ENCODE measurements around the gene PHF21B. TPM values are rescaled to one million over a fixed set of nuclear protein-coding genes. Genes with fewer than 3 reads are reported as not detected.

PHF21B gene
- total and polyA plus RNA-seq, 2 donors: 0.52 to 0.82 TPM

GRCh38 chr22:44847380-44847779 lies 162.4 kb downstream of the PHF21B start:
- Histone ChIP-seq H3K9me3 (ENCODE audit: control insufficient read depth in 2 of 2, insufficient read depth in 1 of 2, low read length in 1 of 2) (no peaks in the 10 kb centered on the region), H3K27me3 (ENCODE audit: control insufficient read depth in 2 of 2, insufficient read depth in 1 of 2, low read length in 1 of 2) (no peaks in the 10 kb centered on the region), H3K36me3 (ENCODE audit: control insufficient read depth in 2 of 2, insufficient read depth in 2 of 2, low read length in 1 of 2) (no peaks in the 10 kb centered on the region), H3K4me3 (ENCODE audit: low read length in 2 of 2) (no peak overlapping the region), H3K27ac (ENCODE audit: low read depth in 1 of 2, low read length in 1 of 2) (no peak overlapping the region), H3K4me1 (ENCODE audit: control insufficient read depth in 2 of 2, insufficient read depth in 2 of 2, low read length in 2 of 2) (no peaks in the 10 kb centered on the region)
- 93% methylated on average over 4 of the region's 4 CpGs for WGBS
- DNase-seq (ENCODE audit: low read depth in 6 of 9, low spot score in 9 of 9): no peak

DNA sequence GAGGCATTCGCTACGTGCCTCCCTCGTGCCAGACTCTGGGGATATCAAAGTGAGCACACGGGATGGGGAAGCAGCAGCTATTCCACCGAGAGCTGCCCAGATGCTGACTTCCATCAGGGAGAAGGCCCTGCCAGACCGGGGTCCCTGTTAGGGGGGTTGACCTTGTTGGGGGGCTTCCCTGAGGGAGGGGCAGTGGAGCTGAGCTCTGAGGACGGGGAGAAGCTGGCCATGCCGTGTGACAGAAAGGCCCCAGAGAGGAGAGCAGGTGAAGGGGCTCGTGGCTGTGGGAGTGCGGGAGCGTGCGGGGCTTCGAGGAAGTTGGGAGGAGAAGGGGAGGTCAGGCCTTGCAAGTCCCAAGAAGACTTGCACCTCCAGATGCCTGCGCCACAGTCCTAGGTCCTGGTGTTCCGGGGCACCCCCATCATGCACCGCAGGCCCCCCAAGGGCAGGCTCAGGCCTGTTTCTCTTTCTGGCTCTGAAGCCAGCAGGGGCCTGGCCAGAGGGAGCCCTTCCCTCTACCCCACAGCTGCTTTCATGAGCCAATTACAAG lies 163.0 kb downstream of the PHF21B start:
- DNase-seq (ENCODE audit: low read depth in 6 of 9, low spot score in 9 of 9): no peak
- no peaks in the 10 kb centered on the region for H3K27me3 ChIP-seq (ENCODE audit: control insufficient read depth in 2 of 2, insufficient read depth in 1 of 2, low read length in 1 of 2)
- no peak overlapping the region for H3K4me3 ChIP-seq (ENCODE audit: low read length in 2 of 2)
- no peak overlapping the region for H3K27ac ChIP-seq (ENCODE audit: low read depth in 1 of 2, low read length in 1 of 2)
- no peaks in the 10 kb centered on the region for H3K36me3 ChIP-seq (ENCODE audit: control insufficient read depth in 2 of 2, insufficient read depth in 2 of 2, low read length in 1 of 2)
- no peaks in the 10 kb centered on the region for H3K4me1 ChIP-seq (ENCODE audit: control insufficient read depth in 2 of 2, insufficient read depth in 2 of 2, low read length in 2 of 2)
- no peaks in the 10 kb centered on the region for H3K9me3 ChIP-seq (ENCODE audit: control insufficient read depth in 2 of 2, insufficient read depth in 1 of 2, low read length in 1 of 2)
- WGBS: 92% methylated on average over 16 of the region's 16 CpGs

DNA sequence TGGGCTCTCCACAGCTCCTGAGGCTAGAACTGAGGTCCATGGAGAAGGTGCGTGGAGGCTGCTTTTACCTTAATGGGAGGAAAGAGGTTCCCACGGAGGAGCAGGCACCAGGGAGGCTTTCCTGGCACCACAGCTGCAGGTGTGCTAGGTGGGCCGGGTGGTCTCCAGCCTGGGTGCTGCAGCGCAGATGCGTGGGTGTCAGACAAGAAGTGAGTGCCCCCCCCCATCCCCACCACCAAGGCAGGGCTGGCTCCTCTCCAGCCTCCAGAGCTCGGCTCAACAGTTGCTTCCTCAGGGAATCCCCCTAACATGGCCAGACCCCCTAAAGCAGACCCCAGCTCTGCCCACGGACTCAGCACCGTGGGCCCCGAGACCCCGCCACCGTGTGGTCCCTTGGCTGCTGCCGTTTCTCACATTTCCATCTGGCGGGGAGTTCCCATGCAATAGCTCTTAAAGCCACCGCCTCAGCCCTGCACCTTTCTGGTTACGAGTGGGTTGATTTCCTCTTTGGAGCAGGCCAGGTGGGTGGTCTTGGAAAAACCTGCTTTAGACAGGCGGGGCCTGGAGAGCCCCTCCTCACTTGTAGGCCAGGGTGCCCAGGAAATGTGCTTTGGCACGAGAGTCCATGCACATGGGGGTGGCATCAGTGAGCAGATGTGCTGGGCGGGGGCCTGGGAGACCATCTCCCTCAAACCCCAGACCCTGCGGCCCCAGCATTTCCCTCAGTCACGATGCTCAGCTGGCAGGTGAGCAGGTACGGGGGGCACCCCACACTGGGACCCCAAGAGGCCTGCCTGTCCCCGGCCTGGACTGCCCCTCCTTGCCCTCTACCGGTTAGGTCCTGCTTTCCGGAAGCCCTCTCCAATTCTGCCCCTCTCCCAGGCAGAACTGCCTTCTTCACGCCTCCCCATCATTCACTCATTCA lies 163.7 kb downstream of the PHF21B start:
- Histone ChIP-seq H3K27ac (ENCODE audit: low read depth in 1 of 2, low read length in 1 of 2) (no peak overlapping the region), H3K4me3 (ENCODE audit: low read length in 2 of 2) (no peak overlapping the region), H3K9me3 (ENCODE audit: control insufficient read depth in 2 of 2, insufficient read depth in 1 of 2, low read length in 1 of 2) (no peaks in the 10 kb centered on the region), H3K4me1 (ENCODE audit: control insufficient read depth in 2 of 2, insufficient read depth in 2 of 2, low read length in 2 of 2) (no peaks in the 10 kb centered on the region), H3K27me3 (ENCODE audit: control insufficient read depth in 2 of 2, insufficient read depth in 1 of 2, low read length in 1 of 2) (no peaks in the 10 kb centered on the region), H3K36me3 (ENCODE audit: control insufficient read depth in 2 of 2, insufficient read depth in 2 of 2, low read length in 1 of 2) (no peaks in the 10 kb centered on the region)
- WGBS: 92% methylated on average over 25 of the region's 25 CpGs
- DNase-seq (ENCODE audit: low read depth in 6 of 9, low spot score in 9 of 9): no peak

DNA sequence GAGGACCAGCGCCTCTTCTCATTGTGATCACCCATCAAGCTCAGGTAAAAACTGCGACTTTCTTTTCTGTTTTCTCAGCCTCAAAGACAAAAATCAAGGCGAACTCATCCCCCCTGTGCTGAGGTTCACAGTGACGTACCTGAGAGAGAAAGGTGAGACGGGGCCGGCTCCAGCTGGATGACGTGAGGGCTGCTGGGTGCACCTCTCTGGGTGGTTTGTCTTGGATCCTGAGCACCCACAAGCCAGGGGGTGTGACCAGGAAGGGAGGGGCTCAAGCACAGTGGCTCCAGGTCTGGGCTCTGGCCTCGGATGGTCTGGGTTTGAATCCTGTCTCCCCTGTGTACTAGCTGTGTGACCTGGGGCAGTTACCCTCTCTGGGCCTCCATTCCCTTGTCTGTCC lies 164.6 kb downstream of the PHF21B start:
- Histone ChIP-seq H3K4me3 (ENCODE audit: low read length in 2 of 2) (no peak overlapping the region), H3K27ac (ENCODE audit: low read depth in 1 of 2, low read length in 1 of 2) (no peak overlapping the region), H3K4me1 (ENCODE audit: control insufficient read depth in 2 of 2, insufficient read depth in 2 of 2, low read length in 2 of 2) (no peaks in the 10 kb centered on the region), H3K27me3 (ENCODE audit: control insufficient read depth in 2 of 2, insufficient read depth in 1 of 2, low read length in 1 of 2) (peaks cover 0 to 2% of the 10 kb centered on the region in 2 donors), H3K9me3 (ENCODE audit: control insufficient read depth in 2 of 2, insufficient read depth in 1 of 2, low read length in 1 of 2) (peaks cover 0 to 1% of the 10 kb centered on the region in 2 donors), H3K36me3 (ENCODE audit: control insufficient read depth in 2 of 2, insufficient read depth in 2 of 2, low read length in 1 of 2) (no peaks in the 10 kb centered on the region)
- no peak for DNase-seq (ENCODE audit: low read depth in 6 of 9, low spot score in 9 of 9)
- WGBS: 96% methylated on average over 8 of the region's 8 CpGs

DNA sequence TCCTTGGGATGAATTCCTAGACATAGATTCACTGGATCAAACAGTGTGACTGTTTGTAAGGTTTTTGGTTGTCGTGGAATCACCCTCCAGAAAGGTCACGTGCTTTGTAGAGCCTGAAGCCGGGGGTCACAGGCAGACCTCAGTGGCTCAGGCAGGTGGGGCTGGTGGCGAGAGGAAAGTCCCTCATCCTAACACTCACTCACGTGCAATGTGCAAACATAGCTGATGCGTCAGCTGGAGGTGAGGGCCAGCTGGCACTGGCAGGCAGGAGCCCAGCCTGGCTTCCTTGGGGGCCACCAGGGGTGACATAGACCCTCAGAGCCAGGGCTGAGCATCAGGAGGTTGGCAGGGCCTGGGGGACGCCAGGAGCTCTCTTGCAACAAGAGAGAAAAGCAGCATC lies 167.4 kb downstream of the PHF21B start:
- Histone ChIP-seq H3K4me3 (ENCODE audit: low read length in 2 of 2) (no peak overlapping the region), H3K27me3 (ENCODE audit: control insufficient read depth in 2 of 2, insufficient read depth in 1 of 2, low read length in 1 of 2) (peaks cover 0 to 2% of the 10 kb centered on the region in 2 donors), H3K9me3 (ENCODE audit: control insufficient read depth in 2 of 2, insufficient read depth in 1 of 2, low read length in 1 of 2) (peaks cover 0 to 1% of the 10 kb centered on the region in 2 donors), H3K27ac (ENCODE audit: low read depth in 1 of 2, low read length in 1 of 2) (no peak overlapping the region), H3K36me3 (ENCODE audit: control insufficient read depth in 2 of 2, insufficient read depth in 2 of 2, low read length in 1 of 2) (no peaks in the 10 kb centered on the region), H3K4me1 (ENCODE audit: control insufficient read depth in 2 of 2, insufficient read depth in 2 of 2, low read length in 2 of 2) (no peaks in the 10 kb centered on the region)
- 87% methylated on average over 7 of the region's 7 CpGs for WGBS
- no peak for DNase-seq (ENCODE audit: low read depth in 6 of 9, low spot score in 9 of 9)

DNA sequence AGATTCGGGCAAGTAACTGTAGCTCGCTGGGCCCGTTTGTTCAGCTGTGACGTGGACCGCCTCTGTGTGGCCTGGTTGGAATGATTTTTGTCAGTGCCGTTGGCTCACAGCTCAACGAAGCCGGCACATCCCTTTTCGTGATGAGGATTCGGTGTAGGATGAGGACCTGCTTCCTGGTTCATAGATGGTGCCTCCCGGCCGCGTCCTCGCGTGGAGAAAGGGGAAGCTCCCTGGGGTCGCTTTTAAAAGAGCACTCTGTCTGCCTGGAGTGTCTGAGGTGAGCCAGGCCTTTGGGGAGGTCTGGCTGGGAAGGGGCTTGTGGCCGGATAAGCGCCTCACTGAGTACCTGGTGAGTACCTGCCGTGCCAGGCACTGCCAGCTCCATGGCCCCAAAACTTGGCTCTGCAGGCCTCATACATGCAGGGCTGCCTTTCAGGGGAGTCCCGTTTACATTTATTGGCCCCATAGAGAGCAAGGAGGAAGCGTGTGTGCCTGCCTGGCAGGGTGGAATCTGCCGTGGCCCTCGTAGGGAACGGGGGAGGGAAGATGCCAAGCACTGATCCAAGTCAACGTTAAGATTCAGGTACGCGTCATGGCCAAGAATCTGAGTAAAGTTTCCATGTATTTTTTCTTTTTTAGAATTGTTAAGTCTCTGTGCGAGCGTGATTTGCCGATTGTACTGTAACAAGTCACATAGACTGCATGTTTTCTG lies 169.0 kb downstream of the PHF21B start:
- Histone ChIP-seq H3K27ac (ENCODE audit: low read depth in 1 of 2, low read length in 1 of 2) (no peak overlapping the region), H3K4me3 (ENCODE audit: low read length in 2 of 2) (no peak overlapping the region), H3K4me1 (ENCODE audit: control insufficient read depth in 2 of 2, insufficient read depth in 2 of 2, low read length in 2 of 2) (no peaks in the 10 kb centered on the region), H3K36me3 (ENCODE audit: control insufficient read depth in 2 of 2, insufficient read depth in 2 of 2, low read length in 1 of 2) (no peaks in the 10 kb centered on the region), H3K9me3 (ENCODE audit: control insufficient read depth in 2 of 2, insufficient read depth in 1 of 2, low read length in 1 of 2) (peaks cover 0 to 1% of the 10 kb centered on the region in 2 donors), H3K27me3 (ENCODE audit: control insufficient read depth in 2 of 2, insufficient read depth in 1 of 2, low read length in 1 of 2) (peaks cover 0 to 2% of the 10 kb centered on the region in 2 donors)
- WGBS: 73% methylated on average over 30 of the region's 30 CpGs
- no peak for DNase-seq (ENCODE audit: low read depth in 6 of 9, low spot score in 9 of 9)

DNA sequence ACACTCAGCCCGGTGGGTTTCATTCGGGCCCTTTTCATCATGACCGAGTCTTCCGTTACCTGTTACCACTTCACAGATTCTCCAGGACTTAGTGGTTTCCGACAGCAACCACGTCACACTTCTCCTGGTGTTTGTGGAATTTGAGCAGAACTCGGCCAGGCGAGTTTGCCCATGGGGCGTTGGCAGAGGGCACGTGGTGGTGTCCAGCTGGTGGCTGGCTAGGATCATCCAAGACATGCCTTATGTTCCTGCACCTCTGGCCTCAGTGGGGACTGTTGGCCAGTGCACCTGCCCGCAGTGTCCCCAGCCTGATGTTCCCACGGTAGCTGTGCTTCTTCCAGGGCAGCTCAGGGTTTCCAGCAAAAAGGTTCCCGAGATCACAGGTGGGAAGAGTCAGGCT lies 170.1 kb downstream of the PHF21B start:
- Histone ChIP-seq H3K9me3 (ENCODE audit: control insufficient read depth in 2 of 2, insufficient read depth in 1 of 2, low read length in 1 of 2) (peaks cover 0 to 1% of the 10 kb centered on the region in 2 donors), H3K4me3 (ENCODE audit: low read length in 2 of 2) (no peak overlapping the region), H3K4me1 (ENCODE audit: control insufficient read depth in 2 of 2, insufficient read depth in 2 of 2, low read length in 2 of 2) (no peaks in the 10 kb centered on the region), H3K36me3 (ENCODE audit: control insufficient read depth in 2 of 2, insufficient read depth in 2 of 2, low read length in 1 of 2) (no peaks in the 10 kb centered on the region), H3K27ac (ENCODE audit: low read depth in 1 of 2, low read length in 1 of 2) (no peak overlapping the region), H3K27me3 (ENCODE audit: control insufficient read depth in 2 of 2, insufficient read depth in 1 of 2, low read length in 1 of 2) (peaks cover 0 to 2% of the 10 kb centered on the region in 2 donors)
- DNase-seq (ENCODE audit: low read depth in 6 of 9, low spot score in 9 of 9): no peak
- 94% methylated on average over 13 of the region's 13 CpGs for WGBS

- H3K36me3 ChIP-seq (ENCODE audit: control insufficient read depth in 2 of 2, insufficient read depth in 2 of 2, low read length in 1 of 2): no peaks in the 10 kb centered on the region
- 90% methylated on average over 7 of the region's 7 CpGs for WGBS
- H3K4me3 ChIP-seq (ENCODE audit: low read length in 2 of 2): no peak overlapping the region
- peaks cover 0 to 1% of the 10 kb centered on the region in 2 donors for H3K9me3 ChIP-seq (ENCODE audit: control insufficient read depth in 2 of 2, insufficient read depth in 1 of 2, low read length in 1 of 2)
- no peaks in the 10 kb centered on the region for H3K4me1 ChIP-seq (ENCODE audit: control insufficient read depth in 2 of 2, insufficient read depth in 2 of 2, low read length in 2 of 2)
- no peak for DNase-seq (ENCODE audit: low read depth in 6 of 9, low spot score in 9 of 9)
- peaks cover 0 to 2% of the 10 kb centered on the region in 2 donors for H3K27me3 ChIP-seq (ENCODE audit: control insufficient read depth in 2 of 2, insufficient read depth in 1 of 2, low read length in 1 of 2)
- no peak overlapping the region for H3K27ac ChIP-seq (ENCODE audit: low read depth in 1 of 2, low read length in 1 of 2)
These were observed 170.7 kb downstream of the PHF21B start for GRCh38 chr22:44839061-44839460.

All from thymus (tissue), 11 donors.